Retinal pigment epithelial cell (primary cell): ENCODE measurements around the gene UNC80.

Source experiments
- DNase-seq: peaks from one replicate; pipeline ENCODE4 v3.0.0-alpha.2; 2010; ENCODE audit warnings: low read depth
- H3K4me3 ChIP-seq: 2 replicates; pipeline ENCODE4 v1.5.1; 2011; ENCODE audit warnings: mild to moderate bottlenecking, low read length, control low read depth, moderate library complexity
- CTCF ChIP-seq: conservative IDR thresholded peaks from 2 replicates; pipeline ENCODE4 v1.5.1; 2011; ENCODE audit warnings: low read depth, low read length, control low read depth, inconsistent platforms

The UNC80 gene

GRCh38 chr2:210003359-210003758 lies 231.7 kb downstream of the UNC80 start:
- DNase-seq = no peak
- peak overlapping the region; percentile 74 for H3K4me3 ChIP-seq
- TF ChIP-seq CTCF = no peak

GRCh38 chr2:210004881-210005280 lies 233.2 kb downstream of the UNC80 start:
- TF ChIP-seq CTCF = no peak
- no peak for DNase-seq
- H3K4me3 ChIP-seq = no peak overlapping the region

- DNase-seq = peak; percentile 26
- no peak for TF ChIP-seq CTCF
- no peak overlapping the region for H3K4me3 ChIP-seq
Observed at GRCh38 chr2:210007895-210008294, 236.3 kb downstream of the UNC80 start.

GRCh38 chr2:210009126-210009525 lies 237.5 kb downstream of the UNC80 start:
- DNase-seq = no peak
- no peak for TF ChIP-seq CTCF
- H3K4me3 ChIP-seq = no peak overlapping the region

- DNase-seq = no peak
- no peak overlapping the region for H3K4me3 ChIP-seq
- no peak for TF ChIP-seq CTCF
Observed at GRCh38 chr2:210009896-210010295, 238.3 kb downstream of the UNC80 start.

- no peak for TF ChIP-seq CTCF
- H3K4me3 ChIP-seq = no peak overlapping the region
- DNase-seq = no peak
Observed at GRCh38 chr2:210020138-210020537, 248.5 kb downstream of the UNC80 start.

GRCh38 chr2:210022824-210023223 lies 251.2 kb downstream of the UNC80 start:
- DNase-seq = no peak
- H3K4me3 ChIP-seq = no peak overlapping the region
- no peak for TF ChIP-seq CTCF
